Suprapubic skin (tissue), 3 donors: Measurements from ENCODE around the gene AIRE.

ENCODE experiments used
- EP300 ChIP-seq: sonication (generic); formaldehyde crosslinking; IDR thresholded peaks from one replicate; pipeline ENCODE4 v1.6.1; 2017; ENCODE audit warnings: antibody characterized with exemption
- TF ChIP-seq, protein P1 (sequence below), 2 donors: fragments of 200-600 bp in 1 of 2; fragments of 450-650 bp in 1 of 2; sonication (generic) in 1 of 2; IDR thresholded peaks; one replicate each; pipeline ENCODE4 v1.5.1; 2016 to 2019; ENCODE audit warnings: antibody characterized with exemption in 2 of 2, mild to moderate bottlenecking in 1 of 2, moderate library complexity in 1 of 2

DNA sequence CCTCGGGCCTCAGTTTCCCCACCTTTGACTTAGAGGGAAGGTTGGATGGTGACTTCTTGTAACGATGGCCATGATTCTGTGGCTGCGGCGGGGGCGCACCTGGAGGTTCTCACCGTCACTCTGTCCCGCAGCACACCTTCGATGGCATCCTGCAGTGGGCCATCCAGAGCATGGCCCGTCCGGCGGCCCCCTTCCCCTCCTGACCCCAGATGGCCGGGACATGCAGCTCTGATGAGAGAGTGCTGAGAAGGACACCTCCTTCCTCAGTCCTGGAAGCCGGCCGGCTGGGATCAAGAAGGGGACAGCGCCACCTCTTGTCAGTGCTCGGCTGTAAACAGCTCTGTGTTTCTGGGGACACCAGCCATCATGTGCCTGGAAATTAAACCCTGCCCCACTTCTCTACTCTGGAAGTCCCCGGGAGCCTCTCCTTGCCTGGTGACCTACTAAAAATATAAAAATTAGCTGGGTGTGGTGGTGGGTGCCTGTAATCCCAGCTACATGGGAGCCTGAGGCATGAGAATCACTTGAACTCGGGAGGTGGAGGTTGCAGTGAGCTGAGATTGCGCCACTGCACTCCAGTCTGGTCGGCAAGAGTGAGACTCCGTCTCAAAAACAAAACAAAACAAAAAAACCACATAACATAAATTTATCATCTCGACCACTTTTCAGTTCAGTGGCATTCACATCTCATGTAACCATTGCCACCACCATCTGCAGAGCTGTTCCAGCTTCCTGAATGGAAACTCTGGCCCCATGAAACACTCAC is 12.0 kb downstream of the AIRE start:
- TF ChIP-seq EP300, result no peak
- TF ChIP-seq, protein P1, sequence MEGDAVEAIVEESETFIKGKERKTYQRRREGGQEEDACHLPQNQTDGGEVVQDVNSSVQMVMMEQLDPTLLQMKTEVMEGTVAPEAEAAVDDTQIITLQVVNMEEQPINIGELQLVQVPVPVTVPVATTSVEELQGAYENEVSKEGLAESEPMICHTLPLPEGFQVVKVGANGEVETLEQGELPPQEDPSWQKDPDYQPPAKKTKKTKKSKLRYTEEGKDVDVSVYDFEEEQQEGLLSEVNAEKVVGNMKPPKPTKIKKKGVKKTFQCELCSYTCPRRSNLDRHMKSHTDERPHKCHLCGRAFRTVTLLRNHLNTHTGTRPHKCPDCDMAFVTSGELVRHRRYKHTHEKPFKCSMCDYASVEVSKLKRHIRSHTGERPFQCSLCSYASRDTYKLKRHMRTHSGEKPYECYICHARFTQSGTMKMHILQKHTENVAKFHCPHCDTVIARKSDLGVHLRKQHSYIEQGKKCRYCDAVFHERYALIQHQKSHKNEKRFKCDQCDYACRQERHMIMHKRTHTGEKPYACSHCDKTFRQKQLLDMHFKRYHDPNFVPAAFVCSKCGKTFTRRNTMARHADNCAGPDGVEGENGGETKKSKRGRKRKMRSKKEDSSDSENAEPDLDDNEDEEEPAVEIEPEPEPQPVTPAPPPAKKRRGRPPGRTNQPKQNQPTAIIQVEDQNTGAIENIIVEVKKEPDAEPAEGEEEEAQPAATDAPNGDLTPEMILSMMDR (IDR thresholded peaks at IDR 0.05), result peak; percentile 70 to 85
